NCI-H2196 treated with DMSO at 0.1 percent for 48 hours (cell line): ENCODE measurements around the gene FASTK.

Experiments used
- DNase-seq: peaks from one replicate; lab custom pipeline; 2025; ENCODE audit not compliant: unreplicated experiment; lab: John Stamatoyannopoulos, UW

Gene FASTK

DNA sequence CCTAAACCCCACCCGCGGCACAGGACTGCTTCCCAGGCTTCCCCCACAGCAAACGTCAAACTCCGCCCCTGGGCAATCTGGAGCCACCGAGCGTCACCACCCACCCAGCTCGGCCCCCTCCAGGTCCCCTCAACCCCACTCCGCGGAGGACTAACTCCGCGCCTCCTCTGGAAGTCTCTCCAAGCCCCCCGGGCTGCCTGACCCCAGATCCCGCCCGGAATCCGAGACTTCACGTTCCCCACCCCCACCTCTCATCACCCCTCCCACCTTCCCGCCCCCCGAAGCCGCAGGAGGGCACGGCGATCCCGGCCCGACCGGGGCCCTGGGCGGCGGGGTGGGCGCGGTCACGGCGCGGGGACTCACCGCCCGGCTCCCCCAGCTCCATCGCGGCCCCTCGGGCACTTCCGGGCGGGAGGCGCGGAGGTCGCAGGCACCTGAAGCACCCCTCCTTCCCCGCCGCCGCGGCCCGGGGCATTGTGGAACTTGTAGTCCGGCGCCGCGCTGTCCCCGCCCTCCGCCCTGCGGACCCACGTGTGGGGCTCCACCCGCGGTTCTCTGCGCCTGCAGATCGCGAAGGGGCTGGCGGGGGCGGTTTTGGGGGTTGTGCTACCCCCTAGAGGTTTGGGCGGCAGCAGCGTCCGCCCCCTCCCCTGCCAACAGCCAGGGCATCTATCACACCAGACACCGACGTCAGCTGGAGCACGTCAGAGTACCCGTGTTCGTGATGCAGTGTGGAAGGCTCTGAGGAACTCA, 2.6 kb upstream of the FASTK start, which contains the start of gene TMUB1:
Gene TMUB1, minus strand, starts transcription at position 423 of the 753 bp plus-strand sequence. CDS start 930 bp downstream, outside the sequence.
- peak; percentile 6 for DNase-seq

DNA sequence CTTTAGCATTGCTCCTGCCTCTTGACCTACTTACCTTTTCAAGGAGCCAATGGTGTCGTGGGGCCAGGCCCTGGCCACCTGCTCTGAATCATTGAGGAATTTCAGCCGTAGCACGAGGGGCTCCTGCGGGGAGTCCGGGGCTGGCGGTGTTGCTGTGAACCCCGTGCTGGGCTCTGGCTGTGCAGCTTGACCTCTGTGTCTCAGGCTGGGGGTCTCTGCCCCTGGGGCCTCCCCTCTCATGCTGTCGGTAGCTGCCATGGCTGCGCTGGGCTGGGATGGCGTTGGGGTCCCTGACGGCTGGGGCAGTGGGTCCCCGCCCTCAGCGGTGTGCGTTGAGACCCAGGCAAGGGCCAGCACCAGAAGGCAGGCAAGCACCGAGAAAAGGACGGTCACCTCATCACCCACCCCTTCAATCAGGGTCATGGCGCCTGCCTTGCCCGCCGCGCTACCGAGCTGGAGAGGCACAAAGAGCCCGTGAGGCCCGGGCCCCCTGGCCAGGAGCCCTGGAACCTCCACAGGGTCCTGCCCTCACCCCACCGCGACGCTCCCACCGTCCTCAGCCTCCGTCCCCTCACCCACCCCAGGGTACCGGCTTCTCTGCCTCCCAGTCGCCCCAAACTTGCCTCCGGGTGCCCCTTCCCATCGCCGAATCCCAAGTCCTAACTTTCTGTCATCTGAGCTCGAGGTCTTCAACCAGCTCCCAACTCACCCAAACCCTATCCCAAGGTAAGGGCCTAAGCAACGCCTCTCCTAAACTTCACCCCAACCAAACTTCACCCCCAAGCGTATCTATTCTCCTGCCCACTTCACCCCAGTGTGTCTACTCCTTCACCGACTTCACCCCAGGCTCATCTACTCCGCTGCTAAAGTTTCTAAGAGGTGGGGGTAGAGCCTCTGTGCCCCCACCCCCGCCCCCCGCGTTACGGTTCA, 1.8 kb upstream of the FASTK start:
- DNase-seq: no peak

DNA sequence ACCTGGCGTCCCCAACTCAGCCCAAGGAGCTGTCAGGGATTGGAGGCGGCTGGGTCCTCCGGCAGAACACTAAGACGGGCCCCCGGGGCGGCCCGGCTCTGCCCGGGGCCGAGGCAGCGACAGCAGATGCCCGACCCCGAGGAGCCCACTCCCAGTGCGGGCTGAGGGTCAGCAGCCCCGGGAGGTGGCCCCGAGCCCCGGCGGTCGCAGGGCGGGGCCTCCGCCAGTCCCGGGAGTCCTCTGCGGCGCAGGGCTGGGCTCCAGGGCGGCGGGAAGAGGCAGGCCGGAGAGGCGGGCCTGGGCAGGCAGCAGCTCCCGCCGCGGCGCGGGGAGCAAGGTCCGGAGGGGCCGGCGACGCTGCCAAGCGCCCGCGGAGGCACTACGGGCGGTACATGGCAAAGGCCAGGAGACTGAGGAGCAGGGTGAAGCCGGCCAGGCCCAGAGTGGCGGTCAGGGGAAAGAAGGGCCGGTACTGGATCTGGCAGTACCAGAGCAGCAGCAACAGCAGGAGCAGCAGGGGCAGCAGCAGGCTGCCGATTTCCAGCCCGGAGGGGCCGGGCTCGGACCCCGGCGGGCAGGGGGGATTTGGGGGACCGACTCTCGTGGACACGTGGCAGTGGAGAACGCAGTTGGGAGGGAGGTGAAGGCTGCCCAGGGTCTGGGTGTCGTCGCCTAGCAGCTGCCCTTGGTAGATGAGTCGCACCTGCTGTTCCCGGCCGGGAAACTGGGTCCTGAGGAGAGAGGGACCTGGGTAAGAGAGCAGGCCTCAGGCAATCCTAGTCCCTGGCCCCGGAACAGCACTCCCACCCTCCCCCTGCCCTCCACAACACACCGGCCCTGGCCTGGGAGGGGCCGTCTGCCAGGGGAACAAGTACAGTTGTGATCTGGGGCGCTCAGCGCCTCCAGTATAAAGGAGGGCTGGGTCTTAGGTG, 827 bp upstream of the FASTK start:
- DNase-seq: no peak

DNA sequence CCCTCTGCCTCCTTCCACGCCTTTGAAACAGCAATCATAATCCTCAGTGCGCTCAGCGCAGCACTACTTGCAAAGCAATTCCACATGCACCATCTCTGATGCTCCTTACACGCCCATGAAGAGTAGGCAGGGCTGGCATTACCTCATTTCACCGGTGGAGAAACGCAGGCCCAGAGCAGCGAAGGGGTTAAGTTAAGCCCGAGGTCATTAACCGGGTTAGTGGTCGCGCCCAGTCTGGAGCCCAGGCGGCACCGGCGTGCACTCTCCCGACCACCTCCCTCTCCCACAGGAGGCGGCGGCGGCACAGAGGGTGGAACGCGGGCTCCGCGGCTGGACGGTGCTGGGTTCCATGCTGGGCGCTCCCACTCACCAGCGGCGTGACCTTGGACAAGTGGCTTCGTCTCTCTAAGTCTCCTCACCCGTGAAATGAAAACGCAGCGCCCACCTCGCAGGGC, 515 bp downstream of the FASTK start:
- no peak for DNase-seq

DNA sequence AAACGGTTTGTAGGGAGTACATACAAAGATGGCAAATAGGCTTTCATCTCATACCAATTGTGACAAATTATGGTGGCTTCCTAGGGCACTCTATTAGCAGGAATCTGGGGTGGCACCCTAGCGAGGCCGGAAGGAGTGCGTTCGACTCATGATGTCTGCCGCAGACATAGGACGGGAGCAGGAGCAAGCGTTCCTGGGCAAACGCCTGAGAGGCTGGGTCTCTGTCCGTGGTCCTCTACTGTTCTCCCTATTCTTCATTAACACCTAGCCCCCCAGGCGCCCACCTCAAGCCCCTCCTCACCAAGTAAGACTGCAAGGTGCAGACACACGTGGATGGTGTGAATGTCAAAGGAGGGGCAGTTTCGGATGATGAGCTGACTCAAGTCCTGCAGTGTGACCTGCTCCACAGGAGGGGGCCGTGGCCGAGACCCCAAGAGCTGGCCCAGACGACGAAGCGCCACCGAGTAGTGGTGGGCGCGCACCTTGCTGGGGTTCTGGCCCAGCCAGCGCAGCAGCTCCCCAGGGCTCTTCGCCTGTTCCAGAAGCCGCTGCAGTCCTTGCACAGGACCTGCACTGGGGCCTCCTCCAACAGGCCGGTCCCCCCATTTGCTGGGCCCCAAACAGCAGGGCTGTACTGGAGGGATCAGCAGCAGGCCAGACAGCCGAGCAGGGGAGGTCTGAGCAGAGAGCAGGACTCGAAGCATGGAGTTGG, 1.3 kb downstream of the FASTK start:
- no peak for DNase-seq

DNA sequence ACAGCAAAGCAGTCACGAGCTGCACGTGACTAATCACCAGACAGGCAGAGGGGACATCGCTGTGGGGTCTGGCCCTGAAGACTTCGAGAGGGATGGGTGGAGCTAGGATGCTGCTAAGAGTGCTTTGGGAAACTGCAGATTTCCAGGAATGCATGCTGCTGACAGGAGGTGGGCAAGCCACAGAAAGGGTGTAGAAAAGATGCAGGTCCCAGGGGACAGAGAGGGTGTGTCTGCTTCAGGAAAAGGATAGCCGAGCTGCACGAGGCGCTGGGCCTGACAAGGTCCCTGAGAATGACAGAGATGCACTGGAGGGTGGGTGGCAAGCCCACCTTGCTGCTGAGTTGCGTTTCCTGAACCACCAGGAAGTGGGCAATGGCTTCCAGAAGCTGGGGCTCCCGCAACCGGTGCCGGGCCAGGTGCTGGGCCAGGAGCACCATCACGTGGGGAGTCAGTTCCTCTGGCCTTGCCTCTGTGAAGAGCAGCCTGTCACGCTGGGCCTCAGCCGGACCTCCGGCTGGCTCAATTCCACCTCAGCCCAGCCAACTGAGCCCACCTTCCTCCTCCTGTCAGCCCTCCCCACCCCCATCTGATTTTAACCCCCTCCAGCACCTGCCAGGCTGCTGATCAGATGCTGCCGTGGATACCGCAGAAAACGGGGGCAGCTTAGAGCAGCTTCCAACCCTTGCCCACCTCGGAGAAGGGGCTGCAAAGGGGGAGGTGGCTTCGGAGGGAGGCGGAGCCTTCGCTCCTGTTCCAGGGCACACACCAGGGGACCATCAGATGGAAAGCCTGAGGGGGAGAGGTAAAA, 2.2 kb downstream of the FASTK start:
- no peak for DNase-seq

DNA sequence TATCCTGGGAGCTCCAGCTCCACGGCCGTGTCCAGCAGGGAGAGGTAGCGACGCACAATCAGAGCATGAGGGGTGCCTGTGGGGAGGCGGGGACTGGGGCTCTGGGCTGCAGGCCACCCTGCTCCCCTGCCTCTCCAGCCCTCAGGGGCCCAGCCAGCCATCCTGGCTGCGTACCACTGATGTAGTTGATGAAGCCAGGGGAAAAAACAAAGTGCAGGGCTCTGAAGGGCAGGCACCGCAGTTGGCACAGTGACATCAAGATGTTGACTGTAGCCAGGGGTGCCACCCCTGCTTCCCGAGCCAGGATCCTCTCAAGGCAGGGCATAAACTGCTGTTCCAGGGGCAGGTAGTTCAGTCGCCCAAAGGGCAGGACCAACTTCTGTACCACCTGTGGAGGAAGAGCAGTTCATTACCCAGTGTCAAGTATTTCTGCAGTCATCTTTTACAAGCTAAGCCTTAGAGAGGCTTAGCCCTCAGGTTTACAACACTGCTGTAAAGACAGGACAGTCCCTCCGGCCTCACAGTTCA, 2.8 kb downstream of the FASTK start:
- no peak for DNase-seq

DNA sequence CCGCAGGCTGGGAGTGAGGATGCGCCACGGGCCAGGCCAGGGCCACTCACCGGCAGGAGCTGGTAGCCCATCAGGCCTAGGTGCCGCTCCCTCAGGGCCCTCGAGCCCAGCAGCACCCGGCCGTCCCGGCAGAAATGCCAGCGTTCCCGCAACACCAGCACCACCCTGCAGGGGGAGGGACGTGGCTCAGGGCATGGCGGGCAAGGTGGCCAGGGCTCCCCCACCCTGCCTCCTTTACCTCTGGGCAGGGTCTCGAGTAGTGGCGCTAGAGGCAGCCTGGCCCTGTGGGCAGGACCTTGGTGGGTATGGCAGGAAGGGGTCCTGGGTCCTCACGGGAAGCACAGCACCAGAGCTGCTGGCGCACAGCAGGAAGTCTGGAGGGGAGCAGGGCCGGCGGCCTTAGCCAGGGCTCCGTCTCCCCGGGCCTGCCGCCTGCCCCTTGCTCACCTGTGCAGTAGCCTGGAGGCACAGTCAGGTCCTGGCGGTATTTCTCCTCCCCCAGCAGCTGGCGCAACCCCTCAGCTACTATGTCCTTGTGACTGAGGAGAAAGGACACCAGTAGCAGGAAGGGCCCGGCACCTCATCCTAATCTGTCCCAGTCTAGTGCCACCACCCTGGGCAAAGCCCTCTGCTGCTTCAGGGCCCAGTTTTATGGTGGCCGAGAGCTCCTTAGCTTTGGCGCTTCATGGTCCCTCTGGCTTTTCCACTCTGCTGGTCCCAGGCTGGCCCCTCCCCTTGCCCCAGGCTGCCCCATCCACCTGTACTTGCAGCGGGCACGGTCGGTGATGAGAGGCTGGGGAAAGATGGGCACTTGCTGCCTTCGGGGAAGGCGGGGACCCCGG, 3.5 kb downstream of the FASTK start:
- DNase-seq: no peak

DNA sequence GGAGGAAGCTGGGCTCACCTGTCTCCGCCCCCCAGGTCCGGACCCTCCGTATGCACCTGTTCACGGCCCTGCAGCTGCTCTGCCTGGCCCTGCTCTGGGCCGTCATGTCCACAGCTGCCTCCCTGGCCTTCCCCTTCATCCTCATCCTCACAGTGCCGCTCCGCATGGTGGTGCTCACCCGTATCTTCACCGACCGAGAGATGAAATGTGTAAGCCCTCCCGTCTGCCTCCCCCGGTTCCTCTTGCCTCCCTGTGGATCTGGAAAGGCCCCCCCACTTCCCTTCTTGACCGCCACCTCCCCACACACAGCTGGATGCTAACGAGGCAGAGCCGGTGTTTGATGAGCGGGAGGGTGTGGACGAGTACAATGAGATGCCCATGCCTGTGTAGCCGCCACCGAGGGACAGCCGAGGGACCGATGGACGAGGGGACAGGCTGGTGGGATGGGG, 4.6 kb downstream of the FASTK start:
- DNase-seq: no peak

DNA sequence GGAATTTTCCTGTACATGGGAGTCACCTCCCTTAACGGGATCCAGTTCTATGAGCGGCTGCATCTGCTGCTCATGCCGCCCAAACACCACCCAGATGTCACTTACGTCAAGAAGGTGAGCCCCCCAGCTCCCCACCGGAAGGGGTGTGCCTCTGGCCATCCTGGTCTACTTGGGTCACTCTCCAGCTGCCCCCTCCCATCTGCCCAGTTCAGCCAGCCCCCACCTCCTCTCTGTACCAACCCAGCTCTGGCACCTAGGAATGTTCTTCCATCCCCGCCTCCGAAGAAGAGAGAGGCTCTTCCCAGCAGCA, 5.0 kb downstream of the FASTK start:
- no peak for DNase-seq

DNA sequence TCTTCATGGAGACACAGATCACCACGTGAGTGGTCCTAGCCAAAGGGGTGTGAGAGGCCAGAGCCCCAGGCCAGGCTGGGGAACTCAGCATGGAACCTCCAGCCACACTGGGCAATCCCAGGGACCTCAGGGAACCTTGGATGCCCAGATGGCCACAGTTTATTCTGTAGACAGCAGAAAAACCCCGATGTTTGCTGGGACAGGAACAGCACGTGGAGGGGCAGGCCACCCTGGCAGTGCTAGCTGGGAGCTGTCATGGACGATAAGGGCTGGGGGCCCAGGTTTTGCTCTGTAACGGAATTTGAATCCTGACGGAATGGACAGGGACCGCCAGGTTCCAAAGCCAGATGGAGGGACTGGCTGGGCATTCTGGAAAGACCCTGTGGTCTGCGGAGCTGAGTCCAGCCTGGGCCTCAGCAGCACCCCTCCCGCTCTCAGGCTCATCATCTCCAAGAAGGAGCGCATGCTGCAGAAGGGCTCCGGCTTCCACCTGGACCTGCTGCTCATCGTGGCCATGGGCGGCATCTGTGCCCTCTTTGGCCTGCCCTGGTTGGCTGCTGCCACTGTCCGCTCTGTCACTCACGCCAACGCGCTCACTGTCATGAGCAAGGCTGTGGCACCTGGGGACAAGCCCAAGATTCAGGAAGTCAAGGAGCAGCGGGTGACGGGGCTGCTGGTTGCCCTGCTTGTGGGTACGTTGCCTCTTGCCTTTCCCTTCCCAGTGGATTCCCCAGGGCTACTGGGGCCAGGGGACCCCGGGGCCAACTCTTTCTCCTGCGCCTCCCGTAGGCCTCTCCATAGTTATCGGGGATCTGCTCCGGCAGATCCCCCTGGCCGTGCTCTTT, 5.6 kb downstream of the FASTK start:
- DNase-seq: no peak

DNA sequence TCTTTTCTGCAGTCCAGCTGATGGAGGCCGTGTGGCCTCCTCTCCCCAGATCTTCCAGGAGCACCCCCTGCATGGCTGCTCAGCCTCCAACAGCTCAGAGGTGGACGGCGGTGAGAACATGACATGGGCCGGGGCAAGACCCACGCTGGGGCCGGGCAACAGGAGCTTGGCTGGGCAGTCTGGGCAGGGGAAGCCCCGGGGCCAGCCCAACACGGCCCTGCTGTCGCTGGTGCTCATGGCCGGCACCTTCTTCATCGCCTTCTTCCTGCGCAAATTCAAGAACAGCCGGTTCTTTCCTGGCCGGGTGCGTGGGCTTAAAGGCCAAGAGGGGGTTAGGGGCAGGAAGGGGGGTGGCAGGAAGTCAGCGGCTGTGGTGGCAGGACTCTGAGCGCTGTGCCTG, 6.6 kb downstream of the FASTK start:
- no peak for DNase-seq

DNA sequence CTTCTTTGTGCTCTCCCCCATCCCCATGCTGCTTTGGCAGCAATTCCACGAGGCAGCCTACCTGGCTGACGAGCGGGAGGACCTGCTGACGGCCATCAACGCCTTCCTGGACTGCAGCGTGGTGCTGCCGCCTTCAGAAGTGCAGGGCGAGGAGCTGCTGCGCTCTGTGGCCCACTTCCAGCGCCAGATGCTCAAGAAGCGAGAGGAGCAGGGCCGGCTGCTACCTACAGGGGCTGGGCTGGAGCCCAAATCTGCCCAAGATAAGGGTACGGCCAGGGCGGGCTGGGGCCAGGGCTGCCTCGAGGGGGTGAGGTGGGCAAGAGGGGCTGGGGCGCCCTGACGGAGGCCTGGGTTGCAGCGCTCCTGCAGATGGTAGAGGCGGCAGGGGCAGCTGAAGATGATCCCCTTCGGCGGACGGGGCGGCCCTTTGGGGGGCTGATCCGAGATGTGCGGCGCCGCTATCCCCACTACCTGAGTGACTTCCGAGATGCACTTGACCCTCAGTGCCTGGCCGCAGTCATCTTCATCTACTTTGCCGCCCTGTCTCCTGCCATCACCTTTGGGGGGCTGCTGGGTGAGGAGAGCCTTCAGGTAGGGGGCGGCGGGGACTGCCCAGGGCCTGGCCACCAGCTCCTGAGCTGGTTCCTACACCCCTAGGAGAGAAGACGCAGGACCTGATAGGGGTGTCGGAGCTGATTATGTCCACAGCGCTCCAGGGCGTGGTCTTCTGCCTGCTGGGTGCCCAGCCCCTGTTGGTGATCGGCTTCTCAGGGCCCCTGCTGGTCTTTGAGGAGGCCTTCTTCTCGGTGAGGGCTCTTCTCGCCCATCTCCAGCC, 9.4 kb downstream of the FASTK start:
- no peak for DNase-seq

DNA sequence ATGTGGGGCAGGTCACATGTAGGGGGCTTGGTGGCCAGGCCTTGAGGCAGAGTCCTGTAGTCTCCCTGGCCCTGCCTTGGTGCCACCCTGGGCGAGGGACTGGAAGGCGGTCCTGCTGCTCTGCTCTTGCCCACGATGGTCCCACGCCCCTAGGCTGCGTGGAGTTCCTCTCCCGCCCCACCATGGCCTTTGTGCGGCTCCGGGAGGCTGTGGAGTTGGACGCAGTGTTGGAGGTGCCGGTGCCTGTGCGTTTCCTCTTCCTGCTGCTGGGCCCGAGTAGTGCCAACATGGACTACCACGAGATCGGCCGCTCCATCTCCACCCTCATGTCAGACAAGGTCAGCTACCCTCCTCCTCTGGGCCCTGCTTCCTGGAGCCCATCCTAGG, 10.0 kb downstream of the FASTK start:
- DNase-seq: no peak

DNA sequence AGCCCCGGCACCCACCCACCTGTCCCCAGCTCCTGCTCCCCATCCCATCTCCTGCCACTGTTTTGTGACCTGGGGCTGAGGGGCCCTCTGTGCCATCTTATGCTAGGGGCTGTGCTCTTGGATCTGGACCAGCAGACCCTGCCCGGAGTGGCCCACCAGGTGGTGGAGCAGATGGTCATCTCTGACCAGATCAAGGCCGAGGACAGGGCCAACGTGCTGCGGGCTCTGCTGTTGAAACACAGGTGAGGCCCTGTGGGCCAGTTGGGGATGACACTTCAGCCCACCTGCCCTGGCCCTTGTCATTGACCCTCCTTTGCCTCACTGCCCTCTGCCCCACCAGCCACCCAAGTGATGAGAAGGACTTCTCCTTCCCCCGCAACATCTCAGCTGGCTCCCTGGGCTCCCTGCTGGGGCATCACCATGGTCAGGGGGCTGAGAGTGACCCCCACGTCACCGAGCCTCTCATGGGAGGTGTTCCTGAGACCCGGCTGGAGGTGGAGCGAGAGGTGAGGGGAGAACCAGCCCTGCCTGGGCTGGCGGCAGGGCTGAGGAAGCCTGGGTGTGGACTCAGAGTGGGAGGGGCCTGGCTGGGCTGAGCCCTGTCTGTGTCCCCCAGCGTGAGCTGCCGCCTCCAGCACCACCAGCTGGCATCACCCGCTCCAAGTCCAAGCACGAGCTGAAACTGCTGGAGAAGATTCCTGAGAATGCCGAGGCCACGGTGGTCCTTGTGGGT, 10.6 kb downstream of the FASTK start:
- no peak for DNase-seq
